A549 treated with RU486 at 1 μM for 4 hours (cell line): ENCODE data around the gene DOCK9. TPM values are rescaled to one million over a fixed set of nuclear protein-coding genes. Genes with fewer than 3 reads are reported as not detected.

Experiments
- total RNA-seq: library from RNA; stranded (reverse); fragments of 200-300 nt; extraction: Qiagen RNA extraction; gene quantifications from 5 replicates; pipeline ENCODE4 v1.2.3, GENCODE V29; 2022; ENCODE audit warnings: low read depth

The DOCK9 gene, protein sequence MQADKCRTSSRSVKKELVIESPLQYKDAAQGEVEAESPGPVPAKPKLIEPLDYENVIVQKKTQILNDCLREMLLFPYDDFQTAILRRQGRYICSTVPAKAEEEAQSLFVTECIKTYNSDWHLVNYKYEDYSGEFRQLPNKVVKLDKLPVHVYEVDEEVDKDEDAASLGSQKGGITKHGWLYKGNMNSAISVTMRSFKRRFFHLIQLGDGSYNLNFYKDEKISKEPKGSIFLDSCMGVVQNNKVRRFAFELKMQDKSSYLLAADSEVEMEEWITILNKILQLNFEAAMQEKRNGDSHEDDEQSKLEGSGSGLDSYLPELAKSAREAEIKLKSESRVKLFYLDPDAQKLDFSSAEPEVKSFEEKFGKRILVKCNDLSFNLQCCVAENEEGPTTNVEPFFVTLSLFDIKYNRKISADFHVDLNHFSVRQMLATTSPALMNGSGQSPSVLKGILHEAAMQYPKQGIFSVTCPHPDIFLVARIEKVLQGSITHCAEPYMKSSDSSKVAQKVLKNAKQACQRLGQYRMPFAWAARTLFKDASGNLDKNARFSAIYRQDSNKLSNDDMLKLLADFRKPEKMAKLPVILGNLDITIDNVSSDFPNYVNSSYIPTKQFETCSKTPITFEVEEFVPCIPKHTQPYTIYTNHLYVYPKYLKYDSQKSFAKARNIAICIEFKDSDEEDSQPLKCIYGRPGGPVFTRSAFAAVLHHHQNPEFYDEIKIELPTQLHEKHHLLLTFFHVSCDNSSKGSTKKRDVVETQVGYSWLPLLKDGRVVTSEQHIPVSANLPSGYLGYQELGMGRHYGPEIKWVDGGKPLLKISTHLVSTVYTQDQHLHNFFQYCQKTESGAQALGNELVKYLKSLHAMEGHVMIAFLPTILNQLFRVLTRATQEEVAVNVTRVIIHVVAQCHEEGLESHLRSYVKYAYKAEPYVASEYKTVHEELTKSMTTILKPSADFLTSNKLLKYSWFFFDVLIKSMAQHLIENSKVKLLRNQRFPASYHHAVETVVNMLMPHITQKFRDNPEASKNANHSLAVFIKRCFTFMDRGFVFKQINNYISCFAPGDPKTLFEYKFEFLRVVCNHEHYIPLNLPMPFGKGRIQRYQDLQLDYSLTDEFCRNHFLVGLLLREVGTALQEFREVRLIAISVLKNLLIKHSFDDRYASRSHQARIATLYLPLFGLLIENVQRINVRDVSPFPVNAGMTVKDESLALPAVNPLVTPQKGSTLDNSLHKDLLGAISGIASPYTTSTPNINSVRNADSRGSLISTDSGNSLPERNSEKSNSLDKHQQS (N-terminal part only)
- 15.6 to 27.7 TPM (median 25.6 TPM) in 5 replicates for total RNA-seq

DNA sequence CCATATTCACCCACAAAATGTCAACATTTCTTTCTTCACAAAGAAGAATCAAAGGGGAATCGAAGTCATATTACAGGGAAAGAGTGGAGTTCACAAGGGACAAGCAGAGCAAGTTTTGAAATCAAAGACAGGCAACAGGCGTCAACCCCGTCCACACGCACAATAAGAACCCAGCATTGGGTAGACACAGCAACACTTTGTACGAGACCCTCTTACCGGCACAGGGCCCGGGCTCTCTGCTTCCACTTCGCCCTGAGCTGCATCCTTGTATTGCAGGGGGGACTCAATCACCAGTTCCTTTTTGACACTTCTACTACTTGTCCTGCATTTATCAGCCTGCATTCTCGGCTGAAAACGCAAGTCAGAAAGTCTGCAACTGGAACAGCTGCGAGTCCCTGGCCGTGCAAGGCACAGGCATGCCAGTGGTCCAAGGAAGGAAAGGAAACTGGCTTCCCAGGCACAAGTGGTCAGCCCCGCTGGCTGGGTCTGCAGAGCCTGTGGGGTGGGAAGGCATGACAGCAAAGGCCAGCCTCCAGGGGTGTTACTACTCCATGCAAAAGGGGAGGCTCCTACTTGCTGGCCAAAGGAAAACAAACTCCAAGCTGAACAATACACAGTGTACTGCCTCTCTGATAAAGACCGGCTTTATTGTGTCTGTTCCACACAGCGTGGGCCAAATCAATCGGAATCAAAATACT lies at the start of gene DOCK9:
TSS of gene DOCK9 (minus strand) at position 497 of the 698 bp plus-strand sequence. CDS start at position 342, 155 bp downstream.

DNA sequence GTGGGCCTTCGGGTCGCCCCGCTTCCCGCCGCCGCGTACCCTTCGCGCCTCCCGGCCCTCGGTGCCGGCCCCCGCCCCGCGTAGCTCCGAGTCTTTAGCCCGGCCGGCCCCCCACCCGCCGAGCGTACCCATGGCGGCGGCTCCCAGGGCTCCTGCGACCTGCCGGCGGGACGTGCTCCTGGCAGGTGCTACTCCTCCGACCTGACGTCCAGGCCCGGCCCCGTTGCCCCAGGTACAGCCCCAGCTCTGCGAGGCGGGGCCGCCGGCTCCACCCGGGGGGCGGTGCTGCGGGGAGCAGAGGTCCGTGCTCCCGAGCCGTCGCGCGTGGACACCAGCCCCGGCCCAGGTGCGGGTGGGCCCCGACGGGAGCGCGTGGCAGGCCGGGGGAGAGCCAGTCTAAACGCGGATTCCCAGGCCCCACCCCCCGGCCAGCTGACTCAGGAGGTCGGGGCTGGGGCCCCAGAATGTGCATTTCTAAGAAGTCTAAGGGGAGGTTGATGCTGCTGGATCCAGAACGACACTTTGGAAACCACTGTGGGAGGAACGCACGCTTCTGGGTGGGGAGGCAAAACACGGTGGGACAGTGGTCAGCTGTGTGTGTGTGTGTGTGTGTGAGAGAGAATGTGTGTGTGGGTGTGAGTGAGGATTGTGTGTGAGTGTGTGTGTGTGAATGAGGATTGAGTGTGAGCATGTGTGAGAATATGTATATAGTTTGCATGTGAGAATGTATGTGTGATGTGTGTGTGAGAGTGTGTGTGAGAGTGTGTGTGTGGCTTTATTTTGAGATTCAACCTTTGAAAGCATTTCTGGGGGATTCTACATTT lies 225.2 kb downstream of the DOCK9 start, which contains the start of gene SLC15A1:
TSS of gene SLC15A1 (minus strand) at position 206 of the 824 bp plus-strand sequence. CDS start at position 132, 74 bp downstream.

Other genes with a start within 250 kb of the DOCK9 start
- 0.03 to 0.07 TPM (median 0.06 TPM) in 4 of 5 replicates, not detected in the other for gene SLC15A1, start 225.4 kb downstream of the DOCK9 start, total RNA-seq
- gene UBAC2, start 222.8 kb upstream of the DOCK9 start, total RNA-seq: 57.5 to 70.6 TPM (median 67.0 TPM) in 5 replicates